H7 (cell line): ENCODE results near the gene CCDC69. TPM values are rescaled to one million over a fixed set of nuclear protein-coding genes. Genes with fewer than 3 reads are reported as not detected.
"Not testable (repeated sequence)": the region's sequence is repeated elsewhere in the genome, so short reads cannot be mapped to it uniquely, and the experiment has no call there.

Experiments
- DNase-seq: peaks from one replicate; pipeline ENCODE4 v3.0.0; 2012
- H3K27me3 ChIP-seq: 2 replicates; pipeline ENCODE4 v1.6.0; 2011; ENCODE audit warnings: mild to moderate bottlenecking, low read length; ENCODE audit not compliant: control insufficient read depth, insufficient read depth
- H3K36me3 ChIP-seq: replicated peaks from 2 replicates; pipeline ENCODE4 v1.5.1; 2011; ENCODE audit warnings: low read length; ENCODE audit not compliant: control insufficient read depth, insufficient read depth
- H3K4me3 ChIP-seq: 2 replicates; pipeline ENCODE4 v1.5.1; 2011; ENCODE audit warnings: low read depth, mild to moderate bottlenecking, control low read depth, low read length, moderate library complexity; ENCODE audit not compliant: insufficient read depth
- total RNA-seq: library from RNA; depleted of rRNA; stranded (reverse); fragments of >200 nt; shearing (Covaris generic); gene quantifications from 2 replicates; pipeline ENCODE4 v1.2.3, GENCODE V29; 2014

The CCDC69 gene
- total RNA-seq, 1 experiment from 2014 or later, result 5.6 TPM

DNA sequence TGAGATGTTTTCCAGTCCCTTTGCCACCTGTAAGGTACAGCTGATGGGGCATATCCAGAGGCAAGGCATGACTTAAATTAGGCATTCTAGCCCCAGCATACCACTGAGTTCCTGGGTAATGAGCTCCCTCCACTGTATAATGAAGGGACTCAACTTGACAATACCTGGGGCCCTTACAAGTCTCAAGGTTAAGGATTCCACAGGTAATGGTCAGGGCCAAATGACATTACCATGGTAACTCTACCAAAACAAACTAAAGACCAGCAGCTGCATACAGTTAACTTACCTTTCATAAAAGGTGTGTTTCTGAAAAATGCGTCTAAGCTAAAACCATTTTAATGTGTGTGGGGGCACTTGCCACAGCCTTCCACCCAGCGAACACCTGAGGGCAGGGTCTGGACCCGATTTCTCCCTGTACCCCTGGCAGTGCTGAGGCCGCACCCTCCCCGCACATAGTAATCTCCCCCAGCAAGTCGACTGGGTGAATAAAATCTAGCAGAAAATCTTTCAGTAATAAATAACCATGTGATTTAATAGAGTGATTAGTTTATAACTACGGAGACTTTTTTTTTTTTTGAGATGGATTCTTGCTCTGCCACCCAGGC, 24.2 kb downstream of the CCDC69 start:
- Histone ChIP-seq H3K36me3 (no peaks in the 10 kb centered on the region), H3K27me3 (no peaks in the 10 kb centered on the region), H3K4me3 (no peak overlapping the region)
- no peak for DNase-seq

DNA sequence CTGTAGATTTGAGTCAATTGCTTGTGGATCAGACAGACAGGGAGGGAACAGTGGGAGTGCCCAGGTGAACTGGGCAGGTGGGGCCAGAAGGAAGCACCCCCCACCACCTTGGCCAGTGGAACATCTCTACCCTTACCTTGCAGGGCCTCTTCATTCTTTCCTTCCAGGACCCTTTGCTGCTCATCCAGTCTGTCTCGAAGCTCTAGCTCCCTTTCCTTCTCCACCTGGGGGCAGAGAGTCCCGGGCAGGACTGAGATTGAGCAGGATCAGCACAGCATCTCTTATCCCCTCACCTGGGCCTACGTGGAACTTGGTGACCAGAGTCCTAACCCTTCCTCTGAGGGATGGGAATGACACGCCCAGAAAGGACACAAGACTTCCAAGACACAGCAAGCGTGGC, 25.0 kb downstream of the CCDC69 start:
- Histone ChIP-seq H3K36me3 (no peaks in the 10 kb centered on the region), H3K27me3 (no peaks in the 10 kb centered on the region), H3K4me3 (no peak overlapping the region)
- DNase-seq, result no peak

DNA sequence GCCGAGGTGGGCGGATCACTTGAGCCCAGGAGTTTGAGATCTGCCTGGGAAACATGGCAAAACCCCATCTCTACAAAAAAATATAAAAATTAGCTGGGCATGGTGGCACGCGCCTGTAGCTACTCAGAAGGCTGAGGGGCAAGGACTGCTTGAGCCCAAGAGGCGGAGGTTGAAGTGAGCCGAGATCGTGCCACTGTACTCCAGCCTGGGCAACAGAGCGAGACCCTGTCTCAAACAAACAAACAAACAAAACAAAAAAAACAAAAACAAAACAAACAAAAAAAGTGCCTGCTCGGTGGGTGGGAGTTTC, 26.6 kb downstream of the CCDC69 start:
- not testable (repeated sequence) for DNase-seq, H3K27me3 ChIP-seq, H3K36me3 ChIP-seq, H3K4me3 ChIP-seq

DNA sequence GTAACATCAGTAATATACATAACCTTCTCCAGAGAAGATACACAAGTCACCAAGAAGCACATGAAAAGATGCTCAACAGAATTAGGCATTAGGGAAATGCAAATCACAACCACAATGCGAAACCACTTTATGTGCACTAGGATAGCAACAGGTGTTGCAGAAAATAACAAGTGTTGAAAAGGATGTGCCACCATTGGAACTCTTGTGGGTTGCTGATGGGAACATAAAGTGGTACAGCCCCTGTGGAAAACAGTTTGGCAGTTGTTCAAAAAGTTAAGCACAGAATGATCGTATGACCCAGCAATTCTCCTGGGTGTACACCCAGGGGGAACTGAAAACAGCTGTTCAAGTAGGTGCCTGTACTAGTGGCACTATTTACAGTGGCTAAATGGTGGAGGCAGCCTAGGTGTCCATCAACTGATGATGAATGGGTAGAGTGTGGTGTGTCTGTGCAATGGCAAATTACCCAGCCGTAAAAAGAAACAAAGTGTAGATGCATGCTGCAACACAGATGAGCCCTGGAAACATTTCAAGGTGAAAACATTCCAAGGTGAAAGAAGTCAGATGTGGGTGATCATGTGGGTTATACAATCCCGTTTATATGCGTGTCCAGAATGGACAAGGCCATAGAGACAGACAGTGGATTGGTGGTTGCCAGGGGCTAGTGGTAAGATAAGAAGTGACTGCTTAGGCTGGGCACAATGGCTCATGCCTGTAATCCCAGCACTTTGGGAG, 27.2 kb downstream of the CCDC69 start:
- no peak overlapping the region for H3K4me3 ChIP-seq
- H3K36me3 ChIP-seq, result no peaks in the 10 kb centered on the region

DNA sequence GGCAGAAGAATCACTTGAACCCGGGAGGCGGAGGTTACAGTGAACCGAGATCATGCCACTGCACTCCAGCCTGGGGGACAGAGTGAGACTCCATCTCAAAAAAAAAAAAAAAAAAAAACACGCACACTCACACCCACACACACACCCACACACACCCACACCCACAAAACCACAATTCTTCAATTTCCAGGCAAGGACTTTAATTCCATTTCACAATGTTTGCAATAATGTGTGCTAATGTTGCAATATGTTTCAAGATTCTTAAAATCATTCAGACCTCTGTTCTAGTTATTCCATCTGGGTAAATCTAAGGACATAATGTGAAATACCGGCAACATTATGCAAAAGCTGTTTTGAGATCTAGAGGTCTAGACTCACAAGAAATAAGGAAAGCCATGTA, 28.3 kb downstream of the CCDC69 start:
- no peaks in the 10 kb centered on the region for H3K27me3 ChIP-seq
- no peak for DNase-seq
- no peak overlapping the region for H3K4me3 ChIP-seq
- no peaks in the 10 kb centered on the region for H3K36me3 ChIP-seq

More for the DNA sequence above, 27.2 kb downstream of the CCDC69 start:
- no peak for DNase-seq
- H3K27me3 ChIP-seq, result no peaks in the 10 kb centered on the region

DNA sequence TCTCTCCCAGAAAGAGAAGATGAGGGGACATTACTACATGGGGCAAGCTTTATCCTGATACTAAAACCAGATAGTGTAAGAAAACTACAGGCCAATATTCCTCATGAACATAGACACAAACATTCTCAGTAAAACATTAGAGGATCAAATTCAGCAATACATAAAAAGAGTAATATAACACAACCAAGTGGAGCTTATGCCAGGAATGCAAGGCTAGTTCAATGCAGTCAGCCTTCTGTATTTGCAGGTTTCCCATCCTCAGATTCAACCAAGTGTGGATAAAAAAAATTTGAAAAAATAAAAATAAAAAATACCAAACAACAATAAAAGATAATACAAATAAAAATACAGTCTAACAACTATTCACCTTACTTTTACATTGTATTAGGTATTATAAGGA, 31.3 kb downstream of the CCDC69 start:
- no peak overlapping the region for H3K4me3 ChIP-seq
- no peaks in the 10 kb centered on the region for H3K36me3 ChIP-seq
- H3K27me3 ChIP-seq, result no peaks in the 10 kb centered on the region
- DNase-seq, result no peak

DNA sequence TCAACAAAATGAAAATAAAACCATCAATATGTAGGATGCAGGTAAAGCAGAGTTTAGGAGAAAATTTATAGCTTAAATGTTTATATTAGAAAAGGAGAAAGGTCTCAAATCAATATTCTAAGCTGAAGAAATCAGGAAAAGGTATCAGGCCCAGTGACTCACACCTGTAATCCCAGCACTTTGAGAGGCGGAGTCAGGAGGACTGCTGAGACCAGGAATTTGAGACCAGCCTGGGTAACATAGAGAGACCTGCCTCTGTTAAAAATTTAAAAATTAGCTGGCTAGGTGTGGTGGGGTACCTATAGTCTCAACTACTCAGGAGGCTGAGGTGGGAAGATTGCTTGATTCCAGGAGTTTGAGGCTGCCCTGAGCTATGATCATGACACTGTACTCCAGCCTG, 32.2 kb downstream of the CCDC69 start:
- H3K4me3 ChIP-seq, result no peak overlapping the region
- no peaks in the 10 kb centered on the region for H3K36me3 ChIP-seq
- DNase-seq, result no peak
- H3K27me3 ChIP-seq, result no peaks in the 10 kb centered on the region

DNA sequence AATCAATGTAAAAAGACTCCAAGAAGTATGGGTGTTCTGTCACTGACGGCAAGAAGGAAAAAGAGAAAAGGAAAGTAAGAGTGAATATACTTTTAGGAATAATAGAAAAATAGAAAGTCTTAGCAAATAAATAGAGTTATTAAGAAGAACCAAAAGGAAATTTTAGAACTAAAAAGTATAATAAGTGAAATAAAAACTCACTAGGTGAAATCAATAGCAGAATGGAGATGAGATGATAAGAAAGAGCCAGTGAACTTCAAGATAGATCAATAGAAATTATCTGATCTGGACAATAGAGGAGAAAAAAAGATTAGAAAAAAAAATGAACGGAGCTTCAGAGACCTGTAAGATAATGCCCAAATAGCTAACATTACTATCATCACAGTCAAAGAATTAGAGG, 34.7 kb downstream of the CCDC69 start:
- H3K27me3 ChIP-seq, result no peaks in the 10 kb centered on the region
- no peak overlapping the region for H3K4me3 ChIP-seq
- no peak for DNase-seq
- H3K36me3 ChIP-seq, result no peaks in the 10 kb centered on the region

DNA sequence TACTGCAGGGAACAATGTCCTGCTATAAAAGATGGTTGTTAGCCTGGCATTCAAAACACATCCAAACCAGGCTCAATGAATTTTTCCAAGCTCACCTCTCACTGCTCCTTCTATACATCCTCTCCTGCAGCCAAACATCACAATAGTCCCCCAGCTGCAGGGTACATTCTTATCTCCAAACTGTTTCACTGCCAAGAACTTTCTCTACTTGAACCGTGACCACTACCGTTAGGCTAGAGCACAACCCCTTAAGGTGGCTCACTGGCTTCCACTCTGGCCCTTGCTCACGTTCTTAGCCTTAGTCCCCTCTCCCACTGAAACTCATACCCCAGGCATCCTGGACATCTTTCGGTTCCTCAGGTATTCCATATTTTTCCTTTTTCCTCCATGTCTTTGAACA, 37.4 kb downstream of the CCDC69 start:
- Histone ChIP-seq H3K27me3 (no peaks in the 10 kb centered on the region), H3K4me3 (no peak overlapping the region), H3K36me3 (no peaks in the 10 kb centered on the region)
- no peak for DNase-seq

DNA sequence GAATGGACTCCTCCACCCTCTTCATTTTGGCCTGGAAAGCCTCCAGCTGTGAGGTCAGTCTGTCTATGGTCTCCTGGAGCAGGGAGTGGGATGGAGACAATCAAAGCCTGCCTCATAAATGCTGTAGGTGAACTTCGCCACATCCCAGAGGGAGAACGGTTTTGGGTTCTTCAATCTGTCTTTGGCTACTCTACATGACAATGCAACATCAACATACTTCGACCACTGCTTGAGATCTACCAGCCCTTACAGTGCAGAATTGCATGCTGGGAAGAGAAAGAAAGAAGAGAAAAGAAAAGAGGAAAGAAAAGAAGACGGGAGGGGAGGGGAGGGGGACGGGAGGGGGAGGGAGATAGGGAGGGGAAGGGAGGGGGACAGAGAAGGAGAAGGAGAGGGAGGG, 37.8 kb downstream of the CCDC69 start:
- no peak overlapping the region for H3K4me3 ChIP-seq
- DNase-seq, result peak; percentile 30
- H3K27me3 ChIP-seq, result no peaks in the 10 kb centered on the region
- H3K36me3 ChIP-seq, result no peaks in the 10 kb centered on the region

DNA sequence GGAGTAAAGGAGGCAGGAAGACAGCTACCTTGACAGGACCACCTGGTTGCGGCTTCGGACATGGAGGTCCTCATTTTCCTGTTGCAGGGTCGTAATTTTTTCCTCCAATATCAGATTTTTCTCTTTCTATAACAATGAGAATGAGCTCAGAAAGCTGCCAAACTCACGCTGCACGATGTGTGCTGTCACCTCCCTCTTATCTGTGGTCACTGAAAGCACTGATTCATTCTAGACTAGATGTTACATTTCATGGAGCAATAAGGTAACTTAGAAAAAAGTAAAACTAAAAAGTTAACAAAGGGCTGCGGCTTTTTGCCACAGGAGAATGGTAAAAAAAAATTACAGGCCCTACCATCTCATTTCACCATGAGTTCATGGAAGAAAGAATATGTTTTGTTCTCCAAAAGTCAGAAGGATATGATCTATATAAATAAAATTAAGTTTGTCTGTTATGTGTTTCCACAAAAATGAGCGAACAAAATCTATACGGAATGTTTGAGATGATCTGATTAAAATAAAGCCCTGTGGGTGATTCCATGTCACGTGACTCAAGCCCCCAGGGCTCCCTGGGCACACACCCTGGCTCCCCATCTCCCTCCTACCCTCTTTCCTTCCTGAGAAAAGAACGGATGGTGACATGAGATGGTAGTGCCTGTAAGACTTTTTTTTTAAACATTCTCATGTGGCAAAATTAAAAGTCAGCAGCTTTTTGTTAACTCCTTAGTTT, 39.4 kb downstream of the CCDC69 start:
- no peak for DNase-seq
- Histone ChIP-seq H3K36me3 (no peaks in the 10 kb centered on the region), H3K27me3 (no peaks in the 10 kb centered on the region), H3K4me3 (no peak overlapping the region)

DNA sequence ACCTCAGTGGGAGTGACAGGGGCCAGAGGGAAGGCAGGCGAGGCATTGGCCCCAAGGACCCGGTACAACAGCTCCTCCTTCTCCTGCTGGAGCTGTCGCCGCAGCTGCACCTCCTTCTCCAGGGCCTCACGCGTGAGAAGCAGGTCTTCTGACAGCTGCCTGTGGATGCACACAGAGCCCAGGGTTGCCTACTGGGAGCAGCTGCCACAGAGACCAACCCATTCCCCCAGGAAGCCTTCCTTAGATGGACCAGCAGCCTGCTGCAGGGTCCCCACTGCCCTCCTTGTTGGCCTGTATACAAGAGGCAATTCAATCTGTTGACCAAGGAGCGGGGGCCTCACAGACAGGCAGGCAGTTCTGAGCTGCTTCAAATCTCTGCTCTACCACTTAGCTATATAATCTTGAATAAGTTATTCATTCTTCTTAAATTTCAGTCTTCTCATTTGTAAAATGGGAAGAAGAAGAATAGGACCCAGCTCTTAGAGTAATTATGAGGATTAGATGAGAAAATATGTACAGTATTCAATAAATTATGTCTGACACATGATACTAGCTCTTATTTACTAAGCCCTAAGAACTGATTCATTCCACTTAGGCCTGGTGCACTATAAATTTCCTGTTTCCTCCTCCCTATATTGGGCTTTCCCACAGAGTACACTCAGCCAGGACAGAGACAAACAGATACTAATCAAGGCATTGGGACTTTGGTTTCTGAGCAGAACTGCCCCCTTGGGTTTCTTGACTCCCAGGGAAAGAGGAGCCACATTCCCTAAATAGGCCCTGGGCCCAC, 40.2 kb downstream of the CCDC69 start:
- no peak overlapping the region for H3K4me3 ChIP-seq
- no peak for DNase-seq
- H3K36me3 ChIP-seq, result no peaks in the 10 kb centered on the region
- H3K27me3 ChIP-seq, result no peaks in the 10 kb centered on the region

DNA sequence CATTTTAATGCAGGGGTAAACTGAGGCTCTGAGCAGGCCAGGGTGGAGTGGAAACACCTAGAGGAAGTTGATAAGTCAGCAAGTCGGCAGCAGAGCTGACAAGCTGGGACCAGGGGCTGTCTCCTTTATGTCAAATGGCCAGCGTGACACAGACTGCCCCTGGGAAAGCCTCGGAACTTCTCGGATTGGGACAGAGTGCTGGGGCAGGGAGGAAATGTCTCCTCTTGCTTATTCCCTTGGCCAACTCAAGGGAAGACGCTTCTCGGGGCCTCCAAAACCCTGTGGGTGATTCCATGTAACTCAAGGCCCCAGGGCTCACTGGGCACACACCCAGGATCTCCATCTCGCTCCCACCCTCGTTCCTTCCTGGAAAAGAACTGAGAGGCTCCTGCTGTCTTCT, 40.9 kb downstream of the CCDC69 start:
- H3K4me3 ChIP-seq, result no peak overlapping the region
- DNase-seq, result no peak

DNA sequence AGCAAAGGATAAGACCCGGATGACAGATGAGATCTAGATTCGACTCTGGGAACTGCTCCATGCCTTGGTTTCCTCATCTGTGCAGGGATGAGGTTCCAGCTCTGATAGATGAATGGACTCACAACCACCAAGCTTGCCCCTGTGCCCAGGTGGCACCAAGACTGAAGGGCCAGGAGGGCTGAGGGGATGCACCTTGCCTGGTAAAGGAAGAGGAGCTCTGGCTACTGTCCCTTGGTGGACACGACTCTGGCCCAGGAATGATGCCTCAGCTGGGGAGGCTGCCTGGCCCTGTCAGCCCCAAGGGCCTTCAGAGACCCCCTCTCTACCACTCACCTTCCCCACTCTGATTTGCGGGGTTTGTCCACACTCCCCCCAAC, 41.4 kb downstream of the CCDC69 start:
- no peak overlapping the region for H3K4me3 ChIP-seq
- no peak for DNase-seq
- H3K27me3 ChIP-seq, result no peaks in the 10 kb centered on the region
- H3K36me3 ChIP-seq, result no peaks in the 10 kb centered on the region

More for the DNA sequence above, 40.9 kb downstream of the CCDC69 start:
- no peaks in the 10 kb centered on the region for H3K27me3 ChIP-seq
- no peaks in the 10 kb centered on the region for H3K36me3 ChIP-seq
